HCT116 (cell line): ENCODE data around the gene MYPN. TPM values are rescaled to one million over a fixed set of nuclear protein-coding genes. Genes with fewer than 3 reads are reported as not detected.

Experiments used
- ATAC-seq: fragments of 200-7000 bp; cut with Tn5 transposase; 2 replicates; pipeline ENCODE4 v1.9.1; 2020; ENCODE audit warnings: mild to moderate bottlenecking, moderate library complexity
- BruUV-seq: library from RNA; stranded (reverse); fragments of 400-500 nt; replicated peaks from 2 replicates; lab custom pipeline; 2021; lab: Mats Ljungman, UMichigan
- CTCF ChIA-PET: fragments of 300-600 bp; sonication (Branson Sonifier 250); formaldehyde crosslinking; loops from one replicate; lab custom pipeline; 2021; ENCODE audit warnings: antibody characterized with exemption; lab: Charles Lee
- POLR2A ChIA-PET: fragments of 300-600, 350-600 bp; sonication (Branson Sonifier 250); formaldehyde crosslinking; loops from one replicate; lab custom pipeline; 2021; ENCODE audit warnings: antibody characterized with exemption; lab: Charles Lee
- RAD21 ChIA-PET, 2 experiments: fragments of 300-600 bp; sonication (Branson Sonifier 250); formaldehyde crosslinking; loops; one replicate each; lab custom pipeline; 2023; ENCODE audit warnings: low total read pairs in 2 of 2; ENCODE audit not compliant: uncharacterized antibody in 2 of 2, unreplicated experiment in 2 of 2, low non-redundant PET in 1 of 2; lab: Charles Lee
- DNase-seq: peaks from one replicate; pipeline ENCODE4 v3.0.0-alpha.2; 2010; ENCODE audit warnings: low read depth, low spot score
- H2AFZ ChIP-seq: fragments of 200-600 bp; shearing (Covaris generic), sonication (generic); 2 replicates; pipeline ENCODE4 v1.6.1; 2017; ENCODE audit warnings: low read depth, mixed run types, mixed read lengths, antibody characterized with exemption, low read length; ENCODE audit not compliant: poor library complexity, severe bottlenecking
- H3K27ac ChIP-seq: 2 replicates; pipeline ENCODE4 v1.5.1; 2012; ENCODE audit warnings: low read depth, low read length
- H3K27me3 ChIP-seq: fragments of 200-600 bp; sonication (generic); 2 replicates; pipeline ENCODE4 v1.6.1; 2016; ENCODE audit warnings: mixed run types, low read length, mixed read lengths; ENCODE audit not compliant: insufficient read depth
- H3K36me3 ChIP-seq, 2 experiments: fragments of 200-500 bp in 1 of 2; fragments of 200-600 bp in 1 of 2; sonication (Bioruptor generic) in 1 of 2; sonication (generic) in 1 of 2; 2 replicates each; pipeline versions ENCODE4 v1.5.1 to v1.6.1; 2014 to 2016; ENCODE audit warnings: low read length in 2 of 2, inconsistent platforms in 1 of 2, mixed read lengths in 1 of 2, mixed run types in 1 of 2; ENCODE audit not compliant: insufficient read depth in 2 of 2, control insufficient read depth in 1 of 2
- H3K4me1 ChIP-seq, 2 experiments: fragments of 200-600 bp in 1 of 2; sonication (generic) in 1 of 2; 2 replicates each; pipeline versions ENCODE4 v1.5.1 to v1.6.1; 2012 to 2017; ENCODE audit warnings: low read length in 2 of 2, inconsistent platforms in 1 of 2, mild to moderate bottlenecking in 1 of 2, mixed read lengths in 1 of 2, mixed run types in 1 of 2, moderate library complexity in 1 of 2; ENCODE audit not compliant: insufficient read depth in 2 of 2, control insufficient read depth in 1 of 2
- H3K4me2 ChIP-seq: fragments of 200-600 bp; sonication (generic); 2 replicates; pipeline ENCODE4 v1.6.1; 2017; ENCODE audit warnings: mixed run types, low read length, mixed read lengths
- H3K4me3 ChIP-seq, 2 experiments: fragments of 200-600 bp in 1 of 2; sonication (generic) in 1 of 2; replicated peaks in 1 of 2; 2 replicates each; pipeline ENCODE4 v1.5.1; 2011 to 2016; ENCODE audit warnings: low read length in 2 of 2, control low read depth in 1 of 2, low read depth in 1 of 2, mild to moderate bottlenecking in 1 of 2, mixed read lengths in 1 of 2, mixed run types in 1 of 2
- H3K79me2 ChIP-seq: fragments of 200-600 bp; sonication (generic); 2 replicates; pipeline ENCODE4 v1.6.1; 2017; ENCODE audit warnings: mild to moderate bottlenecking, mixed run types, low read length, moderate library complexity, mixed read lengths; ENCODE audit not compliant: insufficient read depth
- H3K9ac ChIP-seq: fragments of 200-600 bp; sonication (generic); 2 replicates; pipeline ENCODE4 v1.6.1; 2016; ENCODE audit warnings: low read length, mixed read lengths
- H3K9me2 ChIP-seq: fragments of 200-600 bp; sonication (generic), shearing (Covaris generic); 2 replicates; pipeline ENCODE4 v1.6.1; 2017; ENCODE audit warnings: mixed run types, mild to moderate bottlenecking, moderate library complexity; ENCODE audit not compliant: insufficient read depth
- H3K9me3 ChIP-seq, 2 experiments: fragments of 200-500 bp in 1 of 2; fragments of 200-600 bp in 1 of 2; sonication (Bioruptor generic) in 1 of 2; sonication (generic) in 1 of 2; 2 replicates each; pipeline ENCODE4 v1.6.1; 2014 to 2017; ENCODE audit warnings: low read length in 2 of 2, mixed read lengths in 2 of 2, inconsistent platforms in 1 of 2, low read depth in 1 of 2, mild to moderate bottlenecking in 1 of 2, mixed run types in 1 of 2, moderate library complexity in 1 of 2; ENCODE audit not compliant: control insufficient read depth in 1 of 2, insufficient read depth in 1 of 2
- H4K20me1 ChIP-seq: fragments of 200-600 bp; sonication (generic), shearing (Covaris generic); 2 replicates; pipeline ENCODE4 v1.6.1; 2017; ENCODE audit warnings: mixed run types, mild to moderate bottlenecking, moderate library complexity; ENCODE audit not compliant: insufficient read depth
- CBX3 ChIP-seq: IDR thresholded peaks from 2 replicates; pipeline ENCODE4 v1.6.1; 2012; ENCODE audit warnings: low read depth
- ELF1 ChIP-seq: IDR thresholded peaks from 2 replicates; pipeline ENCODE4 v1.6.1; 2012; ENCODE audit warnings: low read depth, borderline replicate concordance
- EZH2 ChIP-seq: fragments of 200-600 bp; sonication (generic); IDR thresholded peaks from 2 replicates; pipeline ENCODE4 v1.6.1; 2017; ENCODE audit warnings: antibody characterized with exemption, mixed run types
- EZH2phosphoT487 ChIP-seq: fragments of 200-600 bp; IDR thresholded peaks from 2 replicates; pipeline ENCODE4 v1.6.1; 2018; ENCODE audit warnings: antibody characterized with exemption, borderline replicate concordance
- JUND ChIP-seq: IDR thresholded peaks from 2 replicates; pipeline ENCODE4 v1.6.1; 2012
- POLR2AphosphoS5 ChIP-seq: IDR thresholded peaks from 2 replicates; pipeline ENCODE4 v1.6.1; 2011; ENCODE audit warnings: mild to moderate bottlenecking, low read depth, low read length, moderate library complexity
- RAD21 ChIP-seq: IDR thresholded peaks from 2 replicates; pipeline ENCODE4 v1.6.1; 2012; ENCODE audit warnings: low read depth, mild to moderate bottlenecking
- SIN3A ChIP-seq: IDR thresholded peaks from 2 replicates; pipeline ENCODE4 v1.6.1; 2012; ENCODE audit warnings: low read depth
- SRF ChIP-seq: IDR thresholded peaks from 2 replicates; pipeline ENCODE4 v1.6.1; 2012; ENCODE audit warnings: low read depth
- TCF7L2 ChIP-seq: IDR thresholded peaks from 2 replicates; pipeline ENCODE4 v1.7.0; 2011; ENCODE audit warnings: borderline replicate concordance, inconsistent platforms; ENCODE audit not compliant: insufficient read depth, insufficient read length; ENCODE audit errors: extremely low read depth
- YY1 ChIP-seq: IDR thresholded peaks from 2 replicates; pipeline ENCODE4 v1.6.1; 2011; ENCODE audit warnings: low read length, low read depth, moderate library complexity, mild to moderate bottlenecking; ENCODE audit not compliant: insufficient replicate concordance; ENCODE audit errors: extremely low read depth
- ZFX ChIP-seq: fragments of 450-650 bp; IDR thresholded peaks from 2 replicates; pipeline ENCODE4 v1.6.1; 2017
- ZNF274 ChIP-seq: fragments of 200-500 bp; sonication (Bioruptor generic); IDR thresholded peaks from 2 replicates; pipeline ENCODE4 v1.6.1; 2014; ENCODE audit warnings: mild to moderate bottlenecking, low read depth, low read length, inconsistent platforms
- intact Hi-C: fragments of 100-400 bp; cut with micrococcal nuclease; formaldehyde crosslinking; loops from 2 replicates; pipeline ENCODE4 v1.10.0; 2022
- total RNA-seq: library from RNA; stranded (reverse); gene quantifications from one replicate; pipeline ENCODE4 v1.2.1, GENCODE V29; 2021; ENCODE audit not compliant: unreplicated experiment
- TF ChIP-seq, protein P1 (sequence below), 3 experiments: fragments of 200-600 bp in 1 of 3; sonication (generic) in 1 of 3; IDR thresholded peaks in 2 of 3; conservative IDR thresholded peaks in 1 of 3; 2 replicates each; pipeline ENCODE4 v1.5.1; 2012 to 2017; ENCODE audit warnings: low read depth in 2 of 3, low read length in 2 of 3, antibody characterized with exemption in 1 of 3, borderline replicate concordance in 1 of 3, control low read depth in 1 of 3, mild to moderate bottlenecking in 1 of 3, mixed read lengths in 1 of 3, mixed run types in 1 of 3, moderate library complexity in 1 of 3; ENCODE audit not compliant: insufficient read depth in 1 of 3
- TF ChIP-seq, protein P2 (sequence below): IDR thresholded peaks from 2 replicates; pipeline ENCODE4 v1.6.1; 2012; ENCODE audit warnings: low read depth

MYPN gene
- total RNA-seq, 1 experiment from 2014 or later = 0.34 TPM

DNA sequence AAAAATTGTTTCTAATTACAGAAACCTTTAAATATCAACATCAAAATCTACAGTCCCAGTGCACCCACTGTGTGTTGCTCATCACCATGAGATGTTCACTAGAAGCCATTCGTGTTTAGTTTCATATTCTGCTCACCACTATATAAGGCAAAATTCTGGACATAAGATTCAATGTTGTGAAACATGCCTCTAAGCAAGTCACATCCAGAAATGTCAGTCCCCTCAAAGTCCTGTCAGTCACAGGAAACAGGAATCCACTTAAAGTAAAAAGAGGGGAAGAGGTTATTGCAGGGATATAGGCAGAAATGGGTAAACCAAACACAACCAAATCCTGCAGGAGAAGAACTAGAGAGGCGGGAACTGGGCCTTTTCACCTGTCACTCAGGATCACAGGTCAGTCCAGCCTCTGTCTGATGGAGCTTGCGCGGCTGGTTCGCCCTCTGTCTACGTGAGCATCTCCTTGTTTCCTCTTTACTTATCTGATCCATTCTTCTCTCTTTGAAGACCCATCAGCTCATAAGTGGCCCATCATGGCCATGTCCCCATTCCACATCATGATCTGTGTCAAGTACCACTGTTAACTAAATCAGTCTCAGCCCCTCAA, 58.4 kb downstream of the MYPN start:
- no TSS peak for BruUV-seq
- no peaks in the 10 kb centered on the region for H3K9me2 ChIP-seq
- H3K4me2 ChIP-seq = no peak overlapping the region
- ATAC-seq (no peak), DNase-seq (no peak)
- ChIA-PET POLR2A (no interaction called here), RAD21 (no interaction called here), CTCF (no interaction called here)
- no peaks in the 10 kb centered on the region for H3K36me3 ChIP-seq
- TF ChIP-seq RAD21 = no peak
- TF ChIP-seq YY1 = no peak
- H3K27me3 ChIP-seq = no peaks in the 10 kb centered on the region
- no peaks in the 10 kb centered on the region for H3K4me1 ChIP-seq
- H3K27ac ChIP-seq = no peak overlapping the region
- intact Hi-C loops = no loop called here
- no peaks in the 10 kb centered on the region for H3K9me3 ChIP-seq
- H2AFZ ChIP-seq = no peak overlapping the region
- H3K79me2 ChIP-seq = no peaks in the 10 kb centered on the region
- H3K4me3 ChIP-seq = no peak overlapping the region
- H3K9ac ChIP-seq = no peak overlapping the region
- H4K20me1 ChIP-seq = no peaks in the 10 kb centered on the region

DNA sequence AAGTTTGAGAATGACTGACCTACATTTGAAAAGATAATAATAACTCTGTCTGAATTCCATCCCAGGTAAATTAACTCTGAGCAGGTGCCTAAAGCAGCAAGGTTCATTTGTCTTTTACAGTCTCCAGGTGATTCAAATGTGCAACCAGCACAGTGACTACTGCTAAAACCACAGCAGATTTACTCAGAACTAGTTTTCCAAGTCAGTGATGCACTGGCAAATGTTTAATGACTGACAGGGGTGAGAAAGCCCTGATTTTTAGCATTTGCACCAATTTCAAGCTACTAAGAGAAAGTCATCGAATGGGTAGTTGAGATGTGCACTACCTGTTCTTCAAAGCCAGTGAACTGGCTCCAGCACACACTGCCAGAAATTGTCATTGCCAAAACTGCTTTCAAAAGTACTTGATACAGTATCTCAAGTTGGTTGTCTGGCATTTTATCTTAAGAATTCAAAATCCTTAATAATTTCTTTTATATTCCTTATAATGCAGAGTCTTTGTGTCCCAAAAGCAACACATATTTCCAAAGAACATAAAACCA, 62.3 kb downstream of the MYPN start:
- no peak overlapping the region for H3K27ac ChIP-seq
- H3K9me2 ChIP-seq = no peaks in the 10 kb centered on the region
- ChIA-PET POLR2A (no interaction called here), RAD21 (no interaction called here), CTCF (no interaction called here)
- no peaks in the 10 kb centered on the region for H3K79me2 ChIP-seq
- H2AFZ ChIP-seq = no peak overlapping the region
- intact Hi-C loops = no loop called here
- H3K4me3 ChIP-seq = no peak overlapping the region
- no peaks in the 10 kb centered on the region; a peak in 1 of 4 replicates for H3K4me1 ChIP-seq
- H3K4me2 ChIP-seq = no peak overlapping the region
- no peaks in the 10 kb centered on the region for H3K27me3 ChIP-seq
- no peaks in the 10 kb centered on the region for H3K36me3 ChIP-seq
- H3K9ac ChIP-seq = no peak overlapping the region
- H3K9me3 ChIP-seq = no peaks in the 10 kb centered on the region
- DNase-seq = no peak
- H4K20me1 ChIP-seq = no peaks in the 10 kb centered on the region
- no TSS peak for BruUV-seq
- ATAC-seq = no peak
- TF ChIP-seq, protein P1, sequence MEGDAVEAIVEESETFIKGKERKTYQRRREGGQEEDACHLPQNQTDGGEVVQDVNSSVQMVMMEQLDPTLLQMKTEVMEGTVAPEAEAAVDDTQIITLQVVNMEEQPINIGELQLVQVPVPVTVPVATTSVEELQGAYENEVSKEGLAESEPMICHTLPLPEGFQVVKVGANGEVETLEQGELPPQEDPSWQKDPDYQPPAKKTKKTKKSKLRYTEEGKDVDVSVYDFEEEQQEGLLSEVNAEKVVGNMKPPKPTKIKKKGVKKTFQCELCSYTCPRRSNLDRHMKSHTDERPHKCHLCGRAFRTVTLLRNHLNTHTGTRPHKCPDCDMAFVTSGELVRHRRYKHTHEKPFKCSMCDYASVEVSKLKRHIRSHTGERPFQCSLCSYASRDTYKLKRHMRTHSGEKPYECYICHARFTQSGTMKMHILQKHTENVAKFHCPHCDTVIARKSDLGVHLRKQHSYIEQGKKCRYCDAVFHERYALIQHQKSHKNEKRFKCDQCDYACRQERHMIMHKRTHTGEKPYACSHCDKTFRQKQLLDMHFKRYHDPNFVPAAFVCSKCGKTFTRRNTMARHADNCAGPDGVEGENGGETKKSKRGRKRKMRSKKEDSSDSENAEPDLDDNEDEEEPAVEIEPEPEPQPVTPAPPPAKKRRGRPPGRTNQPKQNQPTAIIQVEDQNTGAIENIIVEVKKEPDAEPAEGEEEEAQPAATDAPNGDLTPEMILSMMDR (IDR thresholded peaks at IDR 0.05 in 2 of 3, conservative IDR thresholded peaks at IDR 0.05 in 1 of 3; ENCODE audit: borderline replicate concordance in 1 of 3, insufficient read depth in 1 of 3, low read depth in 2 of 3, low read length in 2 of 3) = no peak
- TF ChIP-seq ELF1 (no peak), POLR2AphosphoS5 (no peak), EZH2phosphoT487 (no peak), ZFX (no peak), RAD21 (no peak), TCF7L2 (no peak), ZNF274 (no peak), JUND (no peak), EZH2 (no peak), SRF (no peak), SIN3A (no peak), CBX3 (no peak)
- TF ChIP-seq, protein P2, sequence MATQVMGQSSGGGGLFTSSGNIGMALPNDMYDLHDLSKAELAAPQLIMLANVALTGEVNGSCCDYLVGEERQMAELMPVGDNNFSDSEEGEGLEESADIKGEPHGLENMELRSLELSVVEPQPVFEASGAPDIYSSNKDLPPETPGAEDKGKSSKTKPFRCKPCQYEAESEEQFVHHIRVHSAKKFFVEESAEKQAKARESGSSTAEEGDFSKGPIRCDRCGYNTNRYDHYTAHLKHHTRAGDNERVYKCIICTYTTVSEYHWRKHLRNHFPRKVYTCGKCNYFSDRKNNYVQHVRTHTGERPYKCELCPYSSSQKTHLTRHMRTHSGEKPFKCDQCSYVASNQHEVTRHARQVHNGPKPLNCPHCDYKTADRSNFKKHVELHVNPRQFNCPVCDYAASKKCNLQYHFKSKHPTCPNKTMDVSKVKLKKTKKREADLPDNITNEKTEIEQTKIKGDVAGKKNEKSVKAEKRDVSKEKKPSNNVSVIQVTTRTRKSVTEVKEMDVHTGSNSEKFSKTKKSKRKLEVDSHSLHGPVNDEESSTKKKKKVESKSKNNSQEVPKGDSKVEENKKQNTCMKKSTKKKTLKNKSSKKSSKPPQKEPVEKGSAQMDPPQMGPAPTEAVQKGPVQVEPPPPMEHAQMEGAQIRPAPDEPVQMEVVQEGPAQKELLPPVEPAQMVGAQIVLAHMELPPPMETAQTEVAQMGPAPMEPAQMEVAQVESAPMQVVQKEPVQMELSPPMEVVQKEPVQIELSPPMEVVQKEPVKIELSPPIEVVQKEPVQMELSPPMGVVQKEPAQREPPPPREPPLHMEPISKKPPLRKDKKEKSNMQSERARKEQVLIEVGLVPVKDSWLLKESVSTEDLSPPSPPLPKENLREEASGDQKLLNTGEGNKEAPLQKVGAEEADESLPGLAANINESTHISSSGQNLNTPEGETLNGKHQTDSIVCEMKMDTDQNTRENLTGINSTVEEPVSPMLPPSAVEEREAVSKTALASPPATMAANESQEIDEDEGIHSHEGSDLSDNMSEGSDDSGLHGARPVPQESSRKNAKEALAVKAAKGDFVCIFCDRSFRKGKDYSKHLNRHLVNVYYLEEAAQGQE = no peak
